ENCODE measurements around the gene NR6A1.

DNA sequence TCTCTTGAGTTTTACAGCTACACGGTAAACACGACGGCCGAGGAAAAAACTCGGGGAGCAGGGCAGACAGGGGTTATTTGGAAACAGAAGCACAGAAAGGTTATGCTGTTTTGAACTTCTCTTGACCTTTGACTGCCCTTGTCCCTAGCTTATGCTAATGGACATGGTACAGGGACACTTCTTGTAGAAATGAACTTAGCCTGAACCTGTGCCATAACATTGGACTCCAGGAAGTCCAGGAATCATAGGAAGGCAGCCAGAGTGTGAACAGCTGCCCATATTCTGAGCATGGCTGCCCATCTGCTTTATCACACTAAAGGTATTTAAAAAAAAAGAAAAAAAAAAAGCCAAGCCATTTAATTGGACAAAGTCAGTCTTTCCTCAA lies 46.1 kb downstream of the NR6A1 start:
- TF ChIP-seq YY1 (IDR thresholded peaks at IDR 0.05; ENCODE audit: insufficient read depth, insufficient read length), result no peak
- TF ChIP-seq ZNF274 (IDR thresholded peaks at IDR 0.05; ENCODE audit: low read depth, low read length), result no peak
